SK-N-SH treated with all-trans-retinoic acid at 6 μM for 48 hours (cell line): ENCODE measurements around the gene SMARCA4.

Experiments used
- ATAC-seq: fragments of 200-7000 bp; cut with Tn5 transposase; 3 replicates; pipeline ENCODE4 v1.9.1; 2020; ENCODE audit warnings: mild to moderate bottlenecking, moderate library complexity
- ARNTL ChIP-seq: fragments of 450-650 bp; formaldehyde crosslinking; IDR thresholded peaks from 2 replicates; pipeline ENCODE4 v1.5.0; 2020; ENCODE audit warnings: low read depth, mild to moderate bottlenecking, moderate library complexity, borderline replicate concordance
- BACH2 ChIP-seq: fragments of 250-450 bp; sonication (Bioruptor Pico); IDR thresholded peaks from 2 replicates; pipeline ENCODE4 v1.9.0; 2021; ENCODE audit warnings: mild to moderate bottlenecking, borderline replicate concordance
- CSDC2 ChIP-seq: fragments of 250-450 bp; sonication (Bioruptor Pico); IDR thresholded peaks from 2 replicates; pipeline ENCODE4 v1.5.0; 2020; ENCODE audit warnings: mild to moderate bottlenecking, moderate library complexity
- ESRRG ChIP-seq: fragments of 250-450 bp; sonication (Bioruptor Pico); IDR thresholded peaks from 2 replicates; pipeline ENCODE4 v1.6.1; 2021; ENCODE audit warnings: mild to moderate bottlenecking
- GLIS3 ChIP-seq: fragments of 250-450 bp; sonication (Bioruptor Pico); IDR thresholded peaks from 2 replicates; pipeline ENCODE4 v1.5.0; 2020; ENCODE audit warnings: mild to moderate bottlenecking, moderate library complexity
- ISL1 ChIP-seq: fragments of 250-450 bp; sonication (Bioruptor Pico); IDR thresholded peaks from 2 replicates; pipeline ENCODE4 v2.1.2; 2022; ENCODE audit warnings: mild to moderate bottlenecking, moderate library complexity
- OSR1 ChIP-seq: fragments of 250-450 bp; sonication (Bioruptor Pico); IDR thresholded peaks from 2 replicates; pipeline ENCODE4 v1.8.0; 2022; ENCODE audit warnings: moderate library complexity, mild to moderate bottlenecking, inconsistent platforms
- POU6F1 ChIP-seq: fragments of 250-450 bp; sonication (Bioruptor Pico); IDR thresholded peaks from 2 replicates; pipeline ENCODE4 v1.8.0; 2021; ENCODE audit warnings: low read depth, mild to moderate bottlenecking, moderate library complexity, borderline replicate concordance
- PPARA ChIP-seq: fragments of 250-450 bp; sonication (Bioruptor Pico); IDR thresholded peaks from 2 replicates; pipeline ENCODE4 v1.5.0; 2020; ENCODE audit warnings: mild to moderate bottlenecking, borderline replicate concordance
- RARB ChIP-seq: fragments of 250-450 bp; sonication (Bioruptor Pico); IDR thresholded peaks from 2 replicates; pipeline ENCODE4 v1.8.0; 2021; ENCODE audit warnings: mild to moderate bottlenecking, moderate library complexity
- SNAI2 ChIP-seq: fragments of 250-450 bp; sonication (Bioruptor Pico); IDR thresholded peaks from 2 replicates; pipeline ENCODE4 v1.5.0; 2020; ENCODE audit warnings: mild to moderate bottlenecking, moderate library complexity
- TCF4 ChIP-seq: fragments of 250-450 bp; sonication (Bioruptor Pico); IDR thresholded peaks from 2 replicates; pipeline ENCODE4 v1.8.0; 2021; ENCODE audit warnings: mild to moderate bottlenecking, moderate library complexity, borderline replicate concordance
- TOX ChIP-seq: fragments of 250-450 bp; sonication (Bioruptor Pico); IDR thresholded peaks from 2 replicates; pipeline ENCODE4 v1.8.0; 2021; ENCODE audit warnings: mild to moderate bottlenecking, moderate library complexity, borderline replicate concordance
- ZC3H10 ChIP-seq: fragments of 250-450 bp; sonication (Bioruptor Pico); IDR thresholded peaks from 2 replicates; pipeline ENCODE4 v1.5.1; 2021; ENCODE audit warnings: mild to moderate bottlenecking, moderate library complexity
- ZFP3 ChIP-seq: fragments of 250-450 bp; sonication (Bioruptor Pico); IDR thresholded peaks from 2 replicates; pipeline ENCODE4 v1.5.0; 2020; ENCODE audit warnings: mild to moderate bottlenecking, moderate library complexity
- ZFP30 ChIP-seq: fragments of 450-650 bp; formaldehyde crosslinking; IDR thresholded peaks from 2 replicates; pipeline ENCODE4 v1.5.0; 2022; ENCODE audit warnings: mild to moderate bottlenecking, moderate library complexity
- ZNF565 ChIP-seq: fragments of 450-650 bp; formaldehyde crosslinking; conservative IDR thresholded peaks from 2 replicates; pipeline ENCODE4 v1.5.0; 2020; ENCODE audit warnings: low read depth, mild to moderate bottlenecking, moderate library complexity
- ZNF70 ChIP-seq: fragments of 450-650 bp; formaldehyde crosslinking; IDR thresholded peaks from 2 replicates; pipeline ENCODE4 v1.5.0; 2020; ENCODE audit warnings: mild to moderate bottlenecking, moderate library complexity
- ZNF8 ChIP-seq: fragments of 450-650 bp; formaldehyde crosslinking; IDR thresholded peaks from 2 replicates; pipeline ENCODE4 v1.5.0; 2020; ENCODE audit warnings: mild to moderate bottlenecking, moderate library complexity
- TF ChIP-seq, protein P1 (sequence below): fragments of 250-450 bp; sonication (Bioruptor Pico); IDR thresholded peaks from 2 replicates; pipeline ENCODE4 v1.5.1; 2020; ENCODE audit warnings: low read depth, mild to moderate bottlenecking, moderate library complexity
- TF ChIP-seq, protein P2 (sequence below): fragments of 250-450 bp; sonication (Bioruptor Pico); IDR thresholded peaks from 2 replicates; pipeline ENCODE4 v1.5.1; 2021; ENCODE audit warnings: mild to moderate bottlenecking, moderate library complexity
- TF ChIP-seq, protein P3 (sequence below): fragments of 250-450 bp; sonication (Bioruptor Pico); IDR thresholded peaks from 2 replicates; pipeline ENCODE4 v1.5.0; 2020; ENCODE audit warnings: mild to moderate bottlenecking, moderate library complexity

Gene SMARCA4

DNA sequence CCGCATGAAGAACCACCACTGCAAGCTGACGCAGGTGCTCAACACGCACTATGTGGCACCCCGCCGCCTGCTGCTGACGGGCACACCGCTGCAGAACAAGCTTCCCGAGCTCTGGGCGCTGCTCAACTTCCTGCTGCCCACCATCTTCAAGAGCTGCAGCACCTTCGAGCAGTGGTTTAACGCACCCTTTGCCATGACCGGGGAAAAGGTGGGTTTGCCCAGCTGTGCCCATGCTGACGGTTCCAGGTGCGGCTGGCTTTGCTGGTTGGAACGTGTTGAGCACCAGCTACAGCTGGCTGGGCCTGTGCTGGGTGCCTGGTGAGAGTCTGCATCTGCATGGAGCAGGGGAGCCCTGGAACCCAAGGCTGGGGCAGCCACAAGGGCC lies 60.9 kb downstream of the SMARCA4 start (continued):
- no peak for TF ChIP-seq POU6F1
- no peak for TF ChIP-seq TOX
- TF ChIP-seq SNAI2: no peak
- no peak for TF ChIP-seq ZNF565 (CRISPR knock-in tag)

- TF ChIP-seq RARB (CRISPR knock-in tag): no peak
- TF ChIP-seq ZC3H10 (CRISPR knock-in tag): no peak
- TF ChIP-seq ZNF565 (CRISPR knock-in tag): no peak
- TF ChIP-seq, protein P1, sequence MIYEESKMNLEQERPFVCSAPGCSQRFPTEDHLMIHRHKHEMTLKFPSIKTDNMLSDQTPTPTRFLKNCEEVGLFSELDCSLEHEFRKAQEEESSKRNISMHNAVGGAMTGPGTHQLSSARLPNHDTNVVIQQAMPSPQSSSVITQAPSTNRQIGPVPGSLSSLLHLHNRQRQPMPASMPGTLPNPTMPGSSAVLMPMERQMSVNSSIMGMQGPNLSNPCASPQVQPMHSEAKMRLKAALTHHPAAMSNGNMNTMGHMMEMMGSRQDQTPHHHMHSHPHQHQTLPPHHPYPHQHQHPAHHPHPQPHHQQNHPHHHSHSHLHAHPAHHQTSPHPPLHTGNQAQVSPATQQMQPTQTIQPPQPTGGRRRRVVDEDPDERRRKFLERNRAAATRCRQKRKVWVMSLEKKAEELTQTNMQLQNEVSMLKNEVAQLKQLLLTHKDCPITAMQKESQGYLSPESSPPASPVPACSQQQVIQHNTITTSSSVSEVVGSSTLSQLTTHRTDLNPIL (CRISPR knock-in tag): no peak
- TF ChIP-seq TOX: no peak
- TF ChIP-seq ZFP3: no peak
- TF ChIP-seq ESRRG (CRISPR knock-in tag): no peak
- no peak for TF ChIP-seq ARNTL
- no peak for TF ChIP-seq ISL1 (CRISPR knock-in tag)
- TF ChIP-seq OSR1 (CRISPR knock-in tag): no peak
- no peak for TF ChIP-seq POU6F1
- TF ChIP-seq SNAI2: no peak
- TF ChIP-seq, protein P2, sequence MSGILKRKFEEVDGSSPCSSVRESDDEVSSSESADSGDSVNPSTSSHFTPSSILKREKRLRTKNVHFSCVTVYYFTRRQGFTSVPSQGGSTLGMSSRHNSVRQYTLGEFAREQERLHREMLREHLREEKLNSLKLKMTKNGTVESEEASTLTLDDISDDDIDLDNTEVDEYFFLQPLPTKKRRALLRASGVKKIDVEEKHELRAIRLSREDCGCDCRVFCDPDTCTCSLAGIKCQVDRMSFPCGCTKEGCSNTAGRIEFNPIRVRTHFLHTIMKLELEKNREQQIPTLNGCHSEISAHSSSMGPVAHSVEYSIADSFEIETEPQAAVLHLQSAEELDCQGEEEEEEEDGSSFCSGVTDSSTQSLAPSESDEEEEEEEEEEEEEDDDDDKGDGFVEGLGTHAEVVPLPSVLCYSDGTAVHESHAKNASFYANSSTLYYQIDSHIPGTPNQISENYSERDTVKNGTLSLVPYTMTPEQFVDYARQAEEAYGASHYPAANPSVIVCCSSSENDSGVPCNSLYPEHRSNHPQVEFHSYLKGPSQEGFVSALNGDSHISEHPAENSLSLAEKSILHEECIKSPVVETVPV (CRISPR knock-in tag): no peak
- TF ChIP-seq ZNF70 (CRISPR knock-in tag): no peak
- TF ChIP-seq ZNF8 (CRISPR knock-in tag): no peak
- ATAC-seq: no peak
Measured at GRCh38 chr19:11023016-11023415, 62.2 kb downstream of the SMARCA4 start.

GRCh38 chr19:11023710-11024109 lies 62.9 kb downstream of the SMARCA4 start:
- TF ChIP-seq ZNF70 (CRISPR knock-in tag): no peak
- TF ChIP-seq, protein P3, sequence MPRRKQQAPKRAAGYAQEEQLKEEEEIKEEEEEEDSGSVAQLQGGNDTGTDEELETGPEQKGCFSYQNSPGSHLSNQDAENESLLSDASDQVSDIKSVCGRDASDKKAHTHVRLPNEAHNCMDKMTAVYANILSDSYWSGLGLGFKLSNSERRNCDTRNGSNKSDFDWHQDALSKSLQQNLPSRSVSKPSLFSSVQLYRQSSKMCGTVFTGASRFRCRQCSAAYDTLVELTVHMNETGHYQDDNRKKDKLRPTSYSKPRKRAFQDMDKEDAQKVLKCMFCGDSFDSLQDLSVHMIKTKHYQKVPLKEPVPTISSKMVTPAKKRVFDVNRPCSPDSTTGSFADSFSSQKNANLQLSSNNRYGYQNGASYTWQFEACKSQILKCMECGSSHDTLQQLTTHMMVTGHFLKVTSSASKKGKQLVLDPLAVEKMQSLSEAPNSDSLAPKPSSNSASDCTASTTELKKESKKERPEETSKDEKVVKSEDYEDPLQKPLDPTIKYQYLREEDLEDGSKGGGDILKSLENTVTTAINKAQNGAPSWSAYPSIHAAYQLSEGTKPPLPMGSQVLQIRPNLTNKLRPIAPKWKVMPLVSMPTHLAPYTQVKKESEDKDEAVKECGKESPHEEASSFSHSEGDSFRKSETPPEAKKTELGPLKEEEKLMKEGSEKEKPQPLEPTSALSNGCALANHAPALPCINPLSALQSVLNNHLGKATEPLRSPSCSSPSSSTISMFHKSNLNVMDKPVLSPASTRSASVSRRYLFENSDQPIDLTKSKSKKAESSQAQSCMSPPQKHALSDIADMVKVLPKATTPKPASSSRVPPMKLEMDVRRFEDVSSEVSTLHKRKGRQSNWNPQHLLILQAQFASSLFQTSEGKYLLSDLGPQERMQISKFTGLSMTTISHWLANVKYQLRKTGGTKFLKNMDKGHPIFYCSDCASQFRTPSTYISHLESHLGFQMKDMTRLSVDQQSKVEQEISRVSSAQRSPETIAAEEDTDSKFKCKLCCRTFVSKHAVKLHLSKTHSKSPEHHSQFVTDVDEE (CRISPR knock-in tag): no peak
- no peak for ATAC-seq

DNA sequence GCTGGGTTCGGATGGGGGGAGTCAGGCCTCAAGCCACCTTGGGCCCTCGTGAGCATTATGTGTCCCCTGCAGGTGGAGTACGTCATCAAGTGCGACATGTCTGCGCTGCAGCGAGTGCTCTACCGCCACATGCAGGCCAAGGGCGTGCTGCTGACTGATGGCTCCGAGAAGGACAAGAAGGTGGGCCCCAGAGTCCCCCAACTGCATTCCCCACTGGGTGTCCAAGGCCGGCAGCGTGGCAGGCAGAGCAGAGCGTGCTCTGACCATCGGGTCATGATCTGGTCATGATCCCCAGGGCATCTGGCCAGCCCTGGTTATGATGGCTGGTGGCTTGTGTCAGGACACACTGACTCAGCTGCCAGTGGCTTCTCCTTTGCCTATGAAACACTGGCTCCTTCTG lies 63.4 kb downstream of the SMARCA4 start:
- ATAC-seq: no peak
- TF ChIP-seq SNAI2 (no peak), OSR1 (CRISPR knock-in tag) (no peak), TCF4 (CRISPR knock-in tag) (no peak), ZFP30 (CRISPR knock-in tag) (no peak), ARNTL (no peak), BACH2 (CRISPR knock-in tag) (no peak), PPARA (CRISPR knock-in tag) (no peak), ZNF70 (CRISPR knock-in tag) (no peak), ZNF565 (CRISPR knock-in tag) (no peak), TOX (no peak), CSDC2 (CRISPR knock-in tag) (no peak), GLIS3 (CRISPR knock-in tag) (no peak), ESRRG (CRISPR knock-in tag) (no peak), ZFP3 (no peak), ZNF8 (CRISPR knock-in tag) (no peak)
- TF ChIP-seq, protein P1 (CRISPR knock-in tag): no peak
- TF ChIP-seq, protein P3 (CRISPR knock-in tag): no peak
